ENCODE results near the gene ITPKB. TPM values are rescaled to one million over a fixed set of nuclear protein-coding genes. Genes with fewer than 3 reads are reported as not detected.
A peak's percentile ranks its signal among the peaks of the same experiment; 100 is the strongest.

The ITPKB gene
- total RNA-seq, 1 donor = 4.7 TPM

GRCh38 chr1:226654668-226655055, 84.4 kb downstream of the ITPKB start:
- H3K4me3 ChIP-seq (ENCODE audit: low read depth, low read length) = no peak overlapping the region
- TF ChIP-seq, protein P1, sequence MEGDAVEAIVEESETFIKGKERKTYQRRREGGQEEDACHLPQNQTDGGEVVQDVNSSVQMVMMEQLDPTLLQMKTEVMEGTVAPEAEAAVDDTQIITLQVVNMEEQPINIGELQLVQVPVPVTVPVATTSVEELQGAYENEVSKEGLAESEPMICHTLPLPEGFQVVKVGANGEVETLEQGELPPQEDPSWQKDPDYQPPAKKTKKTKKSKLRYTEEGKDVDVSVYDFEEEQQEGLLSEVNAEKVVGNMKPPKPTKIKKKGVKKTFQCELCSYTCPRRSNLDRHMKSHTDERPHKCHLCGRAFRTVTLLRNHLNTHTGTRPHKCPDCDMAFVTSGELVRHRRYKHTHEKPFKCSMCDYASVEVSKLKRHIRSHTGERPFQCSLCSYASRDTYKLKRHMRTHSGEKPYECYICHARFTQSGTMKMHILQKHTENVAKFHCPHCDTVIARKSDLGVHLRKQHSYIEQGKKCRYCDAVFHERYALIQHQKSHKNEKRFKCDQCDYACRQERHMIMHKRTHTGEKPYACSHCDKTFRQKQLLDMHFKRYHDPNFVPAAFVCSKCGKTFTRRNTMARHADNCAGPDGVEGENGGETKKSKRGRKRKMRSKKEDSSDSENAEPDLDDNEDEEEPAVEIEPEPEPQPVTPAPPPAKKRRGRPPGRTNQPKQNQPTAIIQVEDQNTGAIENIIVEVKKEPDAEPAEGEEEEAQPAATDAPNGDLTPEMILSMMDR (IDR thresholded peaks at IDR 0.05; ENCODE audit: insufficient read depth, low read depth, low read length) = no peak
- no peak for DNase-seq (ENCODE audit: low read depth)

- peak; percentile 39 for DNase-seq (ENCODE audit: low read depth)
- TF ChIP-seq, protein P1 (IDR thresholded peaks at IDR 0.05; ENCODE audit: insufficient read depth, low read depth, low read length) = no peak
- H3K4me3 ChIP-seq (ENCODE audit: low read depth, low read length) = no peak overlapping the region
These were observed 84.9 kb downstream of the ITPKB start for GRCh38 chr1:226654046-226654667.

GRCh38 chr1:226653311-226653921, 85.7 kb downstream of the ITPKB start:
- no peak for DNase-seq (ENCODE audit: low read depth)
- TF ChIP-seq, protein P1 (IDR thresholded peaks at IDR 0.05; ENCODE audit: insufficient read depth, low read depth, low read length) = no peak
- no peak overlapping the region for H3K4me3 ChIP-seq (ENCODE audit: low read depth, low read length)

GRCh38 chr1:226652613-226653012, 86.5 kb downstream of the ITPKB start:
- no peak for DNase-seq (ENCODE audit: low read depth)
- TF ChIP-seq, protein P1 (IDR thresholded peaks at IDR 0.05; ENCODE audit: insufficient read depth, low read depth, low read length) = no peak
- H3K4me3 ChIP-seq (ENCODE audit: low read depth, low read length) = no peak overlapping the region

DNA sequence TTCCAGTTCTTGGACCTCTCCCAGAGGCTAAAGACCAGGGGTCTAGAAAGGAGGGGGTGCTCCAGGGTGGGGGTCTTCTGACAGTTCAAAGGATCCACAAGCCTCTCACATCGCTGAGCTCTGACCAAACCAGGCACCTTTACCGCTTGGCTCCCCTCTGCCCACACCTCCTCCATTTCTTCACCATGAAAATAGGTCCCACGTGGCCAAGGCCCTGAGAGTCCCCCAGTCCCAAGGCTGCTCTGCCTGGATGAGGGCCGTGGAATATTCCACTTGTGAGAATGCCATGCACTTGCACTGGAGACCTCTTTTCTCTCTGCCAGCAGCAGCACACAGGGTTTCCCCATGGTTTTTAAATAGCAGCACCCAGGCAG, 87.4 kb downstream of the ITPKB start:
- no peak for DNase-seq (ENCODE audit: low read depth)
- TF ChIP-seq, protein P1 (IDR thresholded peaks at IDR 0.05; ENCODE audit: insufficient read depth, low read depth, low read length) = no peak
- no peak overlapping the region for H3K4me3 ChIP-seq (ENCODE audit: low read depth, low read length)

GRCh38 chr1:226651041-226651731, 87.9 kb downstream of the ITPKB start:
- H3K4me3 ChIP-seq (ENCODE audit: low read depth, low read length) = no peak overlapping the region
- TF ChIP-seq, protein P1 (IDR thresholded peaks at IDR 0.05; ENCODE audit: insufficient read depth, low read depth, low read length) = no peak
- no peak for DNase-seq (ENCODE audit: low read depth)

Data from fibroblast of villous mesenchyme (primary cell).